ENCODE data around the gene EME2.

- TF ChIP-seq POLR2A (IDR thresholded peaks at IDR 0.05) (no peak), CTCF (IDR thresholded peaks at IDR 0.05) (no peak)
These were observed 4.4 kb upstream of the EME2 start for GRCh38 chr16:1768061-1768766.
